Stimulated activated CD4-positive, alpha-beta T cell treated with anti-CD3 and anti-CD28 coated beads, Interleukin-15, amount 100 ng/mL, for 24 hours (primary cell): ENCODE results near the gene XYLT1.
A peak's percentile ranks its signal among the peaks of the same experiment; 100 is the strongest.

Experiments used
- DNase-seq: peaks from one replicate; pipeline ENCODE4 v3.0.0-alpha.2; 2020

XYLT1 gene

DNA sequence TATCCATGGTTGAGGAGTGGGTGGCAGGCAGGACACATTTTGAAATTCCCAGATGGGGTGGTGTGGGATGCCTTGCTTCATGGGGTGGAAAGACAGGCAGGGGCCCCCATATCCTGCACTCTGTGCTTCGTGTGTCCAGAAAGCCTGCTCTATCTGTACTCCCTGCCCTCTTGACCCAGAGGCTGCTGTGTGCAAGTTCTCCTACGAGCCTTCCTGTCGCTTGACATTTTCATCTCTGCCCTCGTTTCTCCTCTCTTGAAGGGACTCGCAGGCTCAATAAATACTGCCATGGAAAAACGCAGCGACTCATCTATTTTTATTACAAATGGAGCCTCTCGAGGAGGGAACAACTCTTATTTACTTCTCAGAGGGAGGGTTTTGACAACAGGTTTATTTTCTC, 254.8 kb downstream of the XYLT1 start:
- no peak for DNase-seq

DNA sequence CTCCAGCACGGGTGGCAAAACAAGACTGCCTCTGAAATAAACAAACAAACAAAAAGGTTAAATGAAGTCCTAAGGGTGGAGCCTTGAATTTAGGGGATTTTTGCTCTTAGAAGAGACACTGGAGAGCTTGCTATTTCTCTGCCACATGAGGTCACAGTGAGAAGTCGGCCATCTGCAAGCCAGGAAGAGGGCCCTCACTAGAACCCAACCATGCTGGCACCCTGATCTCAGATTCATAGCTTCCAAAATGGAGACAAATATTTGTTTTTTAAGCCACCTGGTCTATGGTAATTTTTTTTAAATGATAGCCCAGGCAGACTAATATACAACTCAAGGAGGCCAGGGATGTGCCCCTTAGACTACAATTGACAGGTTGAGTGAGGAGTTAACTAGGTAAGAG, 255.5 kb downstream of the XYLT1 start:
- no peak for DNase-seq

DNA sequence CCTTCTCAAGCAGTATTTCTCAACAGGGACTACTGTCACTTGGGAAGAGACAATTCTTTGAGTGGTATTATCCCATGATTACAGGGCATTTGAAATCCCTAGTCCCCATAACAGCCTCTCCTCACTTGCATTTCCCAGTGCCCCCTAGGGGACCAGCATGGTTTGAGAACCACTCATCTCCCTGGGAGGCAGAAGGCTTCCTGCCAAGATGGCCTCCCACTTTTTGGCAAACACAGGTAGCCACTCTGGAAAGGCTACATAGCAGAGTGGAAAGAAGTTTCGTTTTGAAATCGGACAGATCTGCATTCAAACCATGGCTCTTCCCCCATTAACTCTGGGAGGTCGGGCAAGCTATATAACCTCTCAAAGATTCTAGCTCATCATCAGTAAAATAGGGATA, 256.8 kb downstream of the XYLT1 start:
- DNase-seq, result no peak

DNA sequence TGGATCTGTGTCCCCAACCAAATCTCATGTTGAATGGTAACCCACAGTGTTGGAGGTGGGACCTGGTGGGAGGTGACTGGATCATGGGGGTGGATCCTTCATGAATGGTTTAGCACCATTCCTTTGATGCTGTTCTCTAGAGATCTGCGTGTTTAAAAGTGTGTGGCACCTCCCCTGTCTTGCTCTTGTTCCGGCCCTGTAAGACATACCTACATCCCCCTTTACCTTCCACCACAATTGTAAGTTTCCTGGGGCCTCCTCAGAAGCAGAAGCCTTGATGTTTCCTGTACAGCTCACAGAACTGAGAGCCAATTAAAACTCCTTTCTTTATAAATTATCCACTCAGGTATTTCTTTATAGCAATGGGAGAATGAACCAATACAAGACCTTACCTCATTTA, 257.7 kb downstream of the XYLT1 start:
- DNase-seq, result no peak

DNA sequence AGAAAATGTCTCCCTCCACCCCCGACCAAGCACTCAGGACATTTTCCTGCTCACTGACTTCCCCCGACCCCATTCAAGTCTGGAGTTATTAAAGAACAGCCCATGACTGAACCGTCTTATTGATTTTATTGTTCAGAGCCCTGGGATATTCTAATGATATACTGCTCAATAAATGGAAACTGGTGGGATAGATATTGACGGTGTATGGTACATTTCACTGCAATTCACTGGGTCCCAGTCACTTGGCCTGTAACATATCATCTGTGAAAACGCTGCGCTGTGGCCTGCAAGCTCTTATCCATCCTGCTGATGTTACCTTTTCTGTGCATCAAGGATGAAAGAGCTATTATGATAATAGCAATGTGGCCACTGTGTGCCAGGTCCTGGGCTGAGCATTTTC, 258.2 kb downstream of the XYLT1 start:
- no peak for DNase-seq

DNA sequence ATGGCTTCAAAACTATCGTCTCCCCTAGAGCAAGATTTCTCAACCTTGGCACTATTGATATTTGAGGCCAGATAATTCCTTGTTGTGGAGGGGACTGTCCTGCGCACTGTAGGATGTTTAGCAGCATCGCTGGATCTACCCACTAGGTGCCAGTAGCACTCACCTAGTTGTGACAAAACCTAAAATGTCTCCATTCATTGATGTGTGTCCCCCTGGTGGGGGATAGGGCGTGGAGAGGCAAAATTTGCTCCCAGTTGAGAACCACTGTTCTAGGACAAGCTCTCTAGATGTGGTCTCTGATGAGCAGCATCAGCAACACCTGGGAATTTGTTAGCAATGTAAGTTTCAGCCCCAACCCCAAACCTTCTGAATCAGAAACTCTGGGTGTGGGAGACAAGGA, 259.0 kb downstream of the XYLT1 start:
- DNase-seq, result peak; percentile 50

DNA sequence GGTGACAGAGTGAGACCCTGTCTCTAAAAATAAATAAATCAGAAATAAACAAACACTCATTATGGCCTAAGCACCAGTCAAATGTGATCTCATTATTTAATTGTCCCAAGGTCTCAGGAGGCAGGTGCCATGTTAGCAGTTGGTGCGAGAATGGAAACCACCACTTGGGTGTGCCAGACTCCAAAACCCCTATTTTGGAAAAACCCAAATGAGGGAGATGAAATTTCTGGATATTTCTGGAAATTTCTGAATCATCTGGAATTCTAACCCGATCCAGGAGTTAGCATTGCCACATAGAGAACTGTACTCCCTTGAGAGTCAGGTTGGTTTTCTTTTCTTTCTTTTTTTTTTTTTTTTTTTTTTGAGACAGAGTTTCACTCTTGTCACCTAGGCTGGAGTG, 264.0 kb downstream of the XYLT1 start:
- DNase-seq, result no peak

DNA sequence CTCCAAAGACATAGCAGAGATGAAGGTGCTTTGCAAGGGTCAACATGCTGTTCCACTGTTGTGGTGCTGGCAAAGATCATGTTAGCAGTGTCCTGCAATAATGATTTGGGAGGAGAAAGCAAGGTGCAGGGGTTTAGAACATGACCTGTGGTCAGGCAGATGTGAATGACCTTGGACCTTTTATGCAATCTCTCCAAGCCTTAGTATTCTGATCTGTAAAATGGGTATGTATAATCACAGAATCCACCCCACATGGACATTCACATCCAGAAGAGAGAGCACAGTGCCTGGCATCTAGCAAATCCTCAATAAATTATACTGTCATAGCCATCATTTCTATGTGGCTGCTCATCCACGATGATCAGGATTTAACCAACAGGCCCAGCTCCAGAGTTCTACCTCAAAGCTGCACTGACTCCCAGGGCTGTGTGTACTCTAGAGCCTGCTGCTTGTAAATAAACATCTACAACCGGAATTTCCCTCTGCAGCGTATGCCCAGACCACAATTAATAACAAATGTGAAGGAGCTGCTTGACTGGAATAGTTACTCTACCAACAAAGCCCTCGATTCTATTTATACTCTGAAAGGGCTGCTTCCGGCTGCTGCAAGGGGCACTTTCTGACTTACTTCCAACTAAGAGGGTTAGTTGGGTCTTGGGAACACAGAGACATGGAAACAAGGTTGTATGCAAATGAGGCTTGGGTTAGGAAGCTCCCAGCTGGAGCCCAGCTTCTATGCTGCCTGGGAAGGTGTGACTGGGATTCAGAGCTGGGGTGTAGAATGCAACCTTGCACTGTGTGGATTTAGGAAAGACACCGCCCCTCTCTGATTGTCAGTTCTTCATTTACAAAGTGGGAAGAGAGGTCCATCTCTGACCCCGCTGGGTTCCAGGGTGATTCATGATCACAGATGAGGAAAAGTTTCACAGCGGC, 265.2 kb downstream of the XYLT1 start:
- no peak for DNase-seq

DNA sequence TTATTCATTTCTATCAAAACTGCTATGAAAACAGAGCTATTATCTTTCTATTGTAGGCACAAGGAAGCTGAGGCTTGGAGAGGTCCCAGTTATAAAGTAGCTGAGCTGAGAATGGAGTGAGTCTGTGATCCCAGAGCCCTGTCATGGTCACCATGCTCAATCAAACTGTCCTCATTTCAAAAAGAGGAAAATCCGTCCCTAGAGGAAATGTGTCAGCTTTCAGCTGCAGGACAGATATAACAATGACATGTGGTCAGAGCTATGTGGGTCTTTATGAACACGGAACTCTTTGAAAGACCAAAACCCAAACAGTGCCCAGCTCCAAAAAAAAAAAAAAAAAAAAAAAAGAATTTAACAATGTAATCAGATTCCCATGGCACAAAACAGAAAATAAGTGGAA, 266.1 kb downstream of the XYLT1 start:
- no peak for DNase-seq

DNA sequence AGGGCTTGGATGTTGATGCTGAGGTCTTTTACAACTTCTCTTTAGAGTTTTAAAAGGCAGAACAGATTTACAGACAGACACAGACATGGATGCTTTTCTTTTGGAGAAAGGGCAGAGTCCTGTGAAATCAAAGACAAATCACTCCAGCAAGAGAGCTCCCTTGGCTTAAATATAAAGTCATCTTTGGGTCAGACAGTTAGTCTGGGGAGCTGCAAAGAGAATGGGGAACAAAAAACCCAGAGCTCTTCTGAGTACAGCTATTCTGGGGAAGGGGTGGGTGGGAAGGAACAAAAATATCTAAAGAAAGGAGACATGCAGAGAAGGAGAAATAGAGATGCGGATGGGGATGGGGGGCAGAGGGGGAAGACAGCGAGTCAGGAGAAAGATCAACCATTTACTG, 266.6 kb downstream of the XYLT1 start:
- DNase-seq, result no peak

DNA sequence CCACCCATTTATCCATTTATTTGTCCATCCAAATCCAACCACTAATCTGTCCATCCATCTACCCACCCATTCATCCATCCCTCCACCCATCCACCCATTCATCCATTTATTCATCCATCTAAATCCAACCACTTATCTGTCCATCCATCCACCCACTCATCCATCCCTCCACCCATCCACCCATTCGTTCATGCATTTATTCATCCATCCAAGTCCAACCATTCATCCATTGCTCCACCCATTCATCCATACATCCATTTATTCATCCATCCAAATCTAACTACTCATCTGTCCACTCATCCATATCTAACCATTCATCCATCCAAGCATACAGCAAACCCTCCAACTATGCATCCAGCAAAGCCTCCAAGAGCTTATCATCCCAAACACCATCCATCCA, 267.3 kb downstream of the XYLT1 start:
- DNase-seq, result no peak

DNA sequence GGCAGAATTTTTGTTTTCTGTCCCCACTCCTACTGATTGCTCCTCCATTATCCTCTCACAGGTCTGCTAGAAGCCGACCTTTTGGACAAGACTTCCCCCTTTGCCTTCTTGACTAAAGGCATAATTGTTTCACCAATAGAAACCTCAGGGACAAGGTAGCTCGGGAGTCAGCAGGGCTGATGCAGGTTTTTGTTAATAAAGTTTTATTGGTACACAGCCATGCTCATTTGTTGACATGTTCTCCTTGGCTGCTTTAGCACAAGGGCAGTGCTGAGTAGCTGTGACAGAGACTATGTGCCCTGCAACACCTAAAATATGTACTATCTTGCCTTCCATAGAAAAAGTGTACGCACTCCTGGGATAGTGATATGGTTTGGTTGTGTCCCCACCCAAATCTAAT, 271.6 kb downstream of the XYLT1 start:
- DNase-seq, result no peak

DNA sequence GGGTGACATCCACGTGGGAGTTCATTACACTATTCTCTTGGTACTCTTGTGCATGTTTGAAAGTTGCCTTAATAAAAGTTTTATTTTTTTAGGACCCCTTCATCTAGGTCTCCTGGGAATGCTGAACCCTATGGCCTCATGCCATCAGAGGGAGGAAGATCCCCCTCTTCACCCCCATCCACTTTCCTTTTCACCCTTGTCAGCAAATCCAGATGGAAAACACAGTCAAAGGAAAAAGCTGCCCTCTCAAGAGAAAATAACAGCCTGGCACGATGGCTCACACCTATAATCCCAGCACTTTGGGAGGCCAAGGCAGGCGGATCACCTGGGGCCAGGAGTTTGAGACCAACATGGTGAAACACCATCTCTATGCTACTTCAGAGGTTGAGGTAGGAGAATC, 274.2 kb downstream of the XYLT1 start:
- no peak for DNase-seq

DNA sequence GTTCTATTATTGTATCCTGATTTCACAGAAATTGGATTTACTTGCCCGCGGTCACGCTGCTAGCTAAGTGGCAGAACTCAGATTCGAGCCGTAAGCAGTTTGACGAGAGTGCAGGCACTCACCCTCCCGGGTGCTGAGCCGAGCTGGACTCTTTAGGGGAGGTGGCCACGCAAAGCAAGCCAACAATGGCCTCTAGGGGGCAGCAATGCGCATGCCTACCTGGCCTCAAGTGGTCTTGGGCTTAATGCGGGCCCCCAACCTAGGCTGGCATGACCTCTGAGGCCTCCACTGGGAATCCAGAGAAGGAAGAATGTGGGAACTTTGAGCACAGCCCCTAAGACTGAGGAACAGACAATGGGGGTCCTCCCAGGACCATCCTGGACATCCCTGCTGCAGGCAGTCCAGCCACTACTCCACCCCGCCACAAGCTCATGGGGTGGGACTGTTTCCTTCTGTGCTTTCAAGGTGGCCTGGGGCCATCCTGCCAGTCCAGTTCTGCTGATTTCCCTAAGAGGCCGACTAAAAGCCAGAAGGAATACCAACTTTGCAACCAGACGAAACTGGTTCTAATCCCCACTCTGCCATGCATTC, 276.5 kb downstream of the XYLT1 start:
- DNase-seq, result peak; percentile 73

DNA sequence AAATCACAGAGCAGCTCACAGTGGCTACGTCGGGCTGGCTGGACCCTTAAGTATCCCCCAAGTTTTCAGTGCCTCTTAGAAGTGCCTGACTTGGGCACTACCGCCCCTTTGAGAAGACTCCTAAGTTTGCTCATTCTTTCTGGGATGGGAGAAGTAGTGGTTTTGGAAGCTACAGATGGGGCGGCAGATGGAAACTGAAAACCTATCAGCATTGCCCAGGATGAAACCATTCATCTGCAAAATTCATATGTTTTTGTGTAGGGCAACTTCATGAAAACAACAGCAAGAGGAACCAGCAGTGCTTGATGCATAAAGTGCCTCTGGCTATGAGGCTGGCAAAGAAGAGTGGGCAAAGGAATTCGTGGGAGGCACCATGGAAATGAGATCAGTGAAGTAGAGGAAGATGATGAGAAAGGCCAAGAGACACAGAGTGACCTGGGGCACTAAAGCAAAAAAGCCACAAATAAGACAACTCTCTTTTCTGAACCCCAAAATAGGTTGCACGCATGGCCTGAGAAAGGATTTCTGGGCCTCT, 277.1 kb downstream of the XYLT1 start:
- no peak for DNase-seq

DNA sequence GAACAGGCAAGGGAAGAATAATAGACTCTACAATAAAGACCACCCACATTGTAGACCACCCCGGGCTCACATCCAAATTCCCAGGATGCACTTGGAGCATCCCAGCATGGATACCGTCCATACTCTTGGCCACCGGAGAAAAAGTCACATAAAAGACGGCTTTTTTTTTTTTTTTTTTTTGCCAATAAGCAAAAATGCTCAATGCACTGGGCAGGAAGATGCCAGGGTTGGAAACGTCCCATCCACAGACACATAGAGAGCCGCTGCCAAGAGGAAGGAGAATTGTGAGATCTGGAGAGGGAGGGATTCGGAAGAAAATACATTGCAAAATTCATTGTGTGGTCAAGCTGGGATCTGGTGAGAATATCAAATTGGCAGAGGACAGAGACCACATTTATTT, 286.7 kb downstream of the XYLT1 start:
- DNase-seq, result no peak

DNA sequence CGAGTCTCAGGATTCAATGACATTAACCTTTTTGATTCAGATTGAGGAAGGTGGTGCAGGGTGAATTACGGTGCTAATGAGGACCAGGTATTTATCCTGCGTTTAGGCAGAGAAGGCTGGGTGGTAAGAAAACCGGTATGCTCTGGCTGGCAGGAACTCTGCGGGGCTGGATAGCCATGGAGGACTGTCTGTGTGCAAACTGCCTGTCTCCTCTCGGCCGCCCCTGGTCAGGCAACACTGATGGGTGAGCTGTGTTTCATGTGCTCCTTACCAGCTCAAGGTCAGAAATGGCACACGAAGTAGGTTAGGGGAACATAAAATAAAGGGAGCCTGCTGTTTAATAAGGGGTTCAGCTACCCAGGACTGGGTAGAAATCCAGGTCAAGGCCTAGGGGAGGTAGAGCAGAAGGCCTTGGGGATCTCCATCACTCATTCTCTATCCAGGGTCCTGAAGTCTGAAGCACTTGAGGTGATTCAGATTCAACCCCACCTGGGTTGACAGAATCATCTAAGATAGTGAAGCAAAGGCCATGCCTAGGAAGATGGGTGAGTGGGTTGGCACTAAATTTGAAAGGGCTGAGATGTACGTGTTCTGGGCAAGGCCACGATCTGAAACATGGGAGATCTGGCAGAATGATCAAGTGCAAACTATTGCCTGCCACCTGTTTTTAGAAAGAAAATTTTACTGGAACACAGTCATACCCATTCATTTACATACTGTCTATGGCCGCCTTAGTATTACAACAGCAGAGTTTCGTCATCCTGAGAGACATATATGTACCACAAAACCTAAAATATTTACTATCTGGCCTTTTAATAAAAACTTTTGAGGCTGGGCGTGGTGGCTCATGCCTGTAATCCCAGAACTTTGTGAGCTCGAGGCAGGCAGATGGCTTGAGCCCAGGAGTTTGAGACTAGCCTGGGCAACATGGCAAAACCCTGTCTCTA, 292.5 kb downstream of the XYLT1 start:
- DNase-seq, result no peak

DNA sequence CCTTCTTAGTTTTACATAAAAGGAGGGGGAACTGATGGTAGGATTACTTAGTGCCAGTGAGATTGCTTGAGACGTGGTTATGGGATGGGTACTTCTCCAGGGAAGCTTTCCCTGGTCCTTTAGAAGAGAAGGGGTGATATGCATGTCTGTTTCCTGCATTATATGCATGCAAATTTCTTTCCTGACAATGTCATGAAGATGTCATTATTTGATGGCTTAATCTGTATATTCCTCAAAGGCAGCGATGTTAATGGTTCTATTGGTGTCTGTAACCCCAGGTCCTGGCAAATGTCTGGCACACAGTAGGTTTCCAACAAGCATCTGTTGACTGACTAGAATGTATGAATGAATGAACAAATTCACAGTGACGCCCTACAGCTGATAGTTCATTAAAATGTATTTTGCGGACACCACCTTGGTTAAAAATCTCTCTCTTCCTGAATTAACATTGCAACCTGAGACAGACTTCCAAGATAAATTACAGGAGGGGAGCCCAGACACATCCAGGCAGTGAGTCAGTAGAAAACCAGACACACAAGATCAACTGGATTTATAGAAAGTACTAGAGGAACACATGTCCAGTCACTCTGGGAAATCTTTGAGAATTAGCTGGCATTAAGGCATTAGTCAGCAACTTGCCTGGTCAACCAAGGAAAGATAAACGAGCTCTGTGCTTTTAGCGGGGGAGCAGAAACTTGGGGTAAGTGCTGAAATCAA, 293.4 kb downstream of the XYLT1 start:
- no peak for DNase-seq

DNA sequence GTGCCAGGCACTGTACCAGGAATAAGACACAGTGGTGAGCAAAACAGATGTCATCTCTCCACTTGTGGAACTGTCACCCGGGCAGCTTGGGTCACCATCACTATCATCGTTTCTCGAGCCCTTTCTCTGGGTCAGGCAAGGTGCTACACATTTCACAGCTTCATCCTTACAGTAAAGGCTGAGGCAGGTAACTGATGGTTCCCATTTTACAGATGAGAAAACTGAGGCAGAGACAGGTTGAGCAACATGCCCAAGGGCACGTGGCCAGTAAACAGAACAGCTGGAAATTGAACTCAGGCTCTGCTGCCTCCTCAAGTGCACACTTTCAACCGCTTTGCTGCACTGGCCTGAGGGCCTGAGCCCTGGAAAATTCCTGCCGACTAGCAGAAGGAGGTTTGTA, 294.6 kb downstream of the XYLT1 start:
- DNase-seq, result no peak

DNA sequence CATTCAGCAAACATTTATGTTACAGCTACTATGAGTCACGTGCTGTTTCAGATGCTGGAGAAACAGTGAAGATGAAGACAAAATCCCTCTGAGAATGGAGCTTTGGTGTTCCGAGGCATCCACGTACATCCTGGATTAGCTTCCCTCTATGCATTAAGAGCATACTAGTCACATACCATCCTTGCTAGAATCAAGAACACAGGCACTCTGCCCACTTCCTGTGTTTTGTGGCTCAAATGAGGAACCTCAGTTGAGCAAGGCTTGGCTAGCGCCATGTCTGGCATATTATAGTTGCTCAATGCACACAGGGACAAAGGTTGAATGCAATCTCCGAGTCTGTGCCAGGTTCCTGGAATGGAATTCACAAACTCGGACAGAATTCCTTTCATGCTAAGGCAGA, 297.5 kb downstream of the XYLT1 start:
- DNase-seq, result no peak

DNA sequence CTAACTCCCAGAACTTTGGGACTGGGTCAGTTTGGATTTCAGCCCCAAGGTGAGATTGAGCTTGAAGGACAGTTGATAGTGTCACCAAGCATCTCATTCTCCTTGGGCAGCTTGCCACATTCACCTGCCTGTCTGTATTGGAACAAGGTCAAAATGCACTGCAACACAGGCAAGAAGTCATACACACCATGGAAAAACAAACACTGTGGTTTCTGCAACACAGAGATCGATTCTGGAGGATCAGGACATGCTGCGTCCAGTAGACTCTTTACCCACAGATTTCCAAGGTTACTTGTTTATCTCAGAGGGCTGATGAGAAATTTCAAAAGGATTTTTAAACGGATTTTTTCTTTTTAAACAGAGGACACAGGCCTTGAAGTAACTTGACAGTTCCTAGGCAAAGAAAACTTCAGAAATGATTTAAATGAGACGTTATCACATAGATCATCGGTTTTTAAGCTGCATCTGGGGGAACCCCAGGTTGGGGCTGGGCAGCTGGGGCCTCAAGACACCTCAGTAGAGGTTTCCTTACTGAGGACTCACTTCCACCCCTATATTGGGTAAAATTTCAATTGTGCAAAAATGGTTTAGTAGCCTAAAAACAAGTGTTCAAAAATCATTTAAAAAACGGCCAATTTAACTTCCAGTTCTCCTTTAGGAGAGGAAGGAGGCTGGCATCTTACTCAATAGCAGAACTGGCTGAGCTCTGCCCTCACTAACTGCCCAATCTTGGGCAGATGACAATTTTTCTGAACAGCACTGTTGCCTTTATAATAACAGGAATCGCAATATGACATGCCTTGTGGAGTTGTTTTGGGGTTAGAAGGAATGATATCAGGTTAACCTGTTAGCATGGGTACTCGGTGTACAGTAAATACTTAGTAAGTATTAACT, 299.3 kb downstream of the XYLT1 start:
- no peak for DNase-seq

DNA sequence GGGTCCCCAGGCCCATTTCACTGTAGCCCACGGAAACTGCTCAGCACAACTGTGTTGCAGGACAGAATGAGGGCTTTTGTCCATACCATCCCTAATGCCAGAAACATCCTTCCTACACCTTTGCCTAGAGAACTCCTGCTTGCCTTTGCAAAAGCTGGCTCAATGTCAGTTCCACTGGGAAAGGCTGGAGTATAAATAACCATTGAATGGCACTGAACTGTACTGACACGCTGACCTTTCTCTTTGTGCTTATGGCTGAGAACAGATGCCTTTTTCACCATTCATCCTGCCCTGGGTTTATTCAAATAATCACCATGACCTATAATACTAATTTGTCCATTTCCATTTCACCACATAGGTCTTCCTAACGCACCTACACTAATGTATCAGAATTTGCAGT, 300.3 kb downstream of the XYLT1 start:
- DNase-seq, result no peak
